GM12878 (cell line): Measurements from ENCODE around the gene PNPO. TPM values are rescaled to one million over a fixed set of nuclear protein-coding genes. Genes with fewer than 3 reads are reported as not detected.

Experiments used
- ATAC-seq: fragments of 200-7000 bp; cut with Tn5 transposase; 3 replicates; pipeline ENCODE4 v1.9.1; 2020; ENCODE audit warnings: mild to moderate bottlenecking, moderate library complexity
- BruUV-seq: library from RNA; stranded (reverse); fragments of 400-500 nt; replicated peaks from 2 replicates; lab custom pipeline; 2021; lab: Mats Ljungman, UMichigan
- CTCF ChIA-PET: fragments of 300-600 bp; sonication (Branson Sonifier 250); formaldehyde crosslinking; extraction: SDS; loops from one replicate; lab custom pipeline; 2021; ENCODE audit warnings: inconsistent platforms; lab: Yijun Ruan, JAX
- POLR2A ChIA-PET: fragments of 350-600 bp; formaldehyde crosslinking; extraction: SDS; loops from one replicate; lab custom pipeline; 2021; ENCODE audit warnings: inconsistent platforms; lab: Charles Lee
- RAD21 ChIA-PET: fragments of 300-600 bp; sonication (Branson Sonifier 250); formaldehyde crosslinking; loops from one replicate; lab custom pipeline; 2023; ENCODE audit warnings: antibody characterized with exemption; ENCODE audit not compliant: unreplicated experiment; lab: Charles Lee
- SMC1A ChIA-PET: fragments of 300-600 bp; sonication (Branson Sonifier 250); formaldehyde crosslinking; loops from one replicate; lab custom pipeline; 2023; ENCODE audit not compliant: unreplicated experiment, uncharacterized antibody; lab: Charles Lee
- DNase-seq: peaks from one replicate; pipeline ENCODE4 v3.0.0-alpha.2; 2011; ENCODE audit warnings: low read depth, low spot score
- FAIRE-seq: peaks from 3 replicates; lab custom pipeline; 2011; peaks lifted over from hg19 to GRCh38; lab: Jason Lieb, UNC
- H2AFZ ChIP-seq: 2 replicates; pipeline ENCODE4 v1.6.0; 2011; ENCODE audit warnings: low read depth, low read length, control low read depth; ENCODE audit not compliant: control insufficient read depth
- H3K27ac ChIP-seq: 2 replicates; pipeline ENCODE4 v1.5.1; 2011; ENCODE audit warnings: control low read depth; ENCODE audit not compliant: control insufficient read depth, insufficient read depth
- H3K27me3 ChIP-seq, 2 experiments: replicated peaks in 1 of 2; 2 replicates each; pipeline versions ENCODE4 v1.6.0 to v1.6.1; 2011; ENCODE audit warnings: low read length in 1 of 2; ENCODE audit not compliant: control insufficient read depth in 2 of 2, insufficient read depth in 2 of 2
- H3K36me3 ChIP-seq, 2 experiments: 2 replicates each; pipeline ENCODE4 v1.5.1; 2011; ENCODE audit warnings: low read length in 1 of 2; ENCODE audit not compliant: control insufficient read depth in 2 of 2, insufficient read depth in 2 of 2
- H3K4me1 ChIP-seq: 2 replicates; pipeline ENCODE4 v1.6.1; 2011; ENCODE audit warnings: mild to moderate bottlenecking, low read length, moderate library complexity, mixed read lengths; ENCODE audit not compliant: control insufficient read depth, insufficient read depth
- H3K4me2 ChIP-seq: 2 replicates; pipeline ENCODE4 v1.6.0; 2011; ENCODE audit warnings: control low read depth; ENCODE audit not compliant: control insufficient read depth, insufficient read depth
- H3K4me3 ChIP-seq: fragments of 200-600 bp; sonication (generic); 2 replicates; pipeline ENCODE4 v1.5.1; 2016
- H3K79me2 ChIP-seq: 2 replicates; pipeline ENCODE4 v1.6.0; 2011; ENCODE audit warnings: low read length; ENCODE audit not compliant: control insufficient read depth, insufficient read depth
- H3K9ac ChIP-seq: 2 replicates; pipeline ENCODE4 v1.8.0; 2011; ENCODE audit warnings: low read length, control low read depth, mixed read lengths; ENCODE audit not compliant: control insufficient read depth, insufficient read depth
- H3K9me3 ChIP-seq: replicated peaks from 3 replicates; pipeline ENCODE4 v1.5.1; 2011; ENCODE audit warnings: mild to moderate bottlenecking, low read length; ENCODE audit not compliant: control insufficient read depth, insufficient read depth
- H4K20me1 ChIP-seq: 2 replicates; pipeline ENCODE4 v1.6.0; 2011; ENCODE audit not compliant: control insufficient read depth, insufficient read depth
- ASH2L ChIP-seq: fragments of 300-600, 200-600 bp; sonication (generic); IDR thresholded peaks from 2 replicates; pipeline ENCODE4 v1.6.1; 2017; ENCODE audit warnings: low read depth, mild to moderate bottlenecking, borderline replicate concordance
- BRCA1 ChIP-seq: IDR thresholded peaks from 2 replicates; pipeline ENCODE4 v1.6.1; 2011; ENCODE audit warnings: low read depth, low read length, improper control_type of control experiment
- CREM ChIP-seq: IDR thresholded peaks from 2 replicates; pipeline ENCODE4 v1.6.1; 2014; ENCODE audit warnings: antibody characterized with exemption, low read depth
- CUX1 ChIP-seq: IDR thresholded peaks from 2 replicates; pipeline ENCODE4 v1.6.1; 2012; ENCODE audit warnings: improper control_type of control experiment, low read depth, low read length; ENCODE audit not compliant: insufficient replicate concordance
- EED ChIP-seq: sonication (generic); IDR thresholded peaks from 2 replicates; pipeline ENCODE4 v1.6.1; 2016; ENCODE audit warnings: antibody characterized with exemption, low read depth
- EGR1 ChIP-seq, 2 experiments: IDR thresholded peaks; 1 replicate in 1 of 2; 2 replicates in 1 of 2; pipeline ENCODE4 v1.6.1; 2011 to 2012; ENCODE audit warnings: low read depth in 2 of 2, low read length in 2 of 2, borderline replicate concordance in 1 of 2, mild to moderate bottlenecking in 1 of 2, moderate library complexity in 1 of 2
- MXI1 ChIP-seq: fragments of 150-350 bp; IDR thresholded peaks from 2 replicates; pipeline ENCODE4 v1.6.1; 2011; ENCODE audit warnings: low read depth, mild to moderate bottlenecking, inconsistent platforms, low read length, improper control_type of control experiment
- PAX8 ChIP-seq: fragments of 450-650 bp; IDR thresholded peaks from 2 replicates; pipeline ENCODE4 v1.6.1; 2017; ENCODE audit warnings: mild to moderate bottlenecking, moderate library complexity
- POLR2AphosphoS5 ChIP-seq: IDR thresholded peaks from 2 replicates; pipeline ENCODE4 v1.6.1; 2011; ENCODE audit warnings: mild to moderate bottlenecking, low read length, inconsistent platforms
- RELA ChIP-seq: fragments of 450-650 bp; IDR thresholded peaks from 2 replicates; pipeline ENCODE4 v1.8.0; 2014; ENCODE audit warnings: borderline replicate concordance; ENCODE audit not compliant: partially characterized antibody
- SMC3 ChIP-seq: IDR thresholded peaks from 2 replicates; pipeline ENCODE4 v1.6.1; 2011; ENCODE audit warnings: low read length, improper control_type of control experiment, borderline replicate concordance
- SREBF1 ChIP-seq: IDR thresholded peaks from 2 replicates; pipeline ENCODE4 v1.6.1; 2012; ENCODE audit warnings: mild to moderate bottlenecking, low read length
- TARDBP ChIP-seq: IDR thresholded peaks from 2 replicates; pipeline ENCODE4 v1.6.1; 2016; ENCODE audit warnings: borderline replicate concordance
- WGBS: methylation state at CpG from one replicate; pipeline ENCODE4 v1.1.6; 2016; ENCODE audit warnings: low lambda C conversion rate; ENCODE audit not compliant: insufficient replicate concordance, insufficient coverage; ENCODE audit errors: missing lambda C conversion rate; 5-methylcytosine and 5-hydroxymethylcytosine counted together
- in situ Hi-C: fragments of 300-500 bp; cut with MboI; formaldehyde crosslinking; loops from 9 replicates; pipeline ENCODE4 v1.14.3; 2018; ENCODE audit warnings: mixed read lengths
- intact Hi-C: fragments of 100-400 bp; cut with micrococcal nuclease; formaldehyde crosslinking; loops from one replicate; pipeline ENCODE4 v1.14.2; 2022; ENCODE audit not compliant: unreplicated experiment
- polyA plus RNA-seq, 11 experiments: library from polyadenylated mRNA; depleted of rRNA in 4 of 11; unstranded in 6 of 11; stranded (reverse) in 5 of 11; fragments of >200 nt; fragmentation: Nextera tagmentation in 4 of 11; fragmentation: Illumina TruSeq in 1 of 11; extraction: Ambion mirVana in 4 of 11; extraction: Trizol in 1 of 11; gene quantifications; 1 replicate in 1 of 11; 2 replicates in 10 of 11; pipeline versions ENCODE4 v1.2.1 to v1.2.3, GENCODE V29; 2011 to 2016; ENCODE audit warnings: inconsistent platforms in 2 of 11, missing spikeins in 2 of 11, low read depth in 1 of 11
- total RNA-seq, 4 experiments: library from RNA; depleted of rRNA in 3 of 4; stranded (reverse); fragments of >200 nt in 3 of 4; fragmentation: Illumina TruSeq in 1 of 4; extraction: Trizol in 1 of 4; gene quantifications; 2 replicates each; pipeline versions ENCODE4 v1.2.1 to v1.2.3, GENCODE V29; 2013 to 2021

The PNPO gene
- total and polyA plus RNA-seq, 10 of the 15 experiments (the other 5 are each of a cell fraction or from before 2014, with no cell fraction given), result 13.9 to 52.6 (median 37.3) TPM

DNA sequence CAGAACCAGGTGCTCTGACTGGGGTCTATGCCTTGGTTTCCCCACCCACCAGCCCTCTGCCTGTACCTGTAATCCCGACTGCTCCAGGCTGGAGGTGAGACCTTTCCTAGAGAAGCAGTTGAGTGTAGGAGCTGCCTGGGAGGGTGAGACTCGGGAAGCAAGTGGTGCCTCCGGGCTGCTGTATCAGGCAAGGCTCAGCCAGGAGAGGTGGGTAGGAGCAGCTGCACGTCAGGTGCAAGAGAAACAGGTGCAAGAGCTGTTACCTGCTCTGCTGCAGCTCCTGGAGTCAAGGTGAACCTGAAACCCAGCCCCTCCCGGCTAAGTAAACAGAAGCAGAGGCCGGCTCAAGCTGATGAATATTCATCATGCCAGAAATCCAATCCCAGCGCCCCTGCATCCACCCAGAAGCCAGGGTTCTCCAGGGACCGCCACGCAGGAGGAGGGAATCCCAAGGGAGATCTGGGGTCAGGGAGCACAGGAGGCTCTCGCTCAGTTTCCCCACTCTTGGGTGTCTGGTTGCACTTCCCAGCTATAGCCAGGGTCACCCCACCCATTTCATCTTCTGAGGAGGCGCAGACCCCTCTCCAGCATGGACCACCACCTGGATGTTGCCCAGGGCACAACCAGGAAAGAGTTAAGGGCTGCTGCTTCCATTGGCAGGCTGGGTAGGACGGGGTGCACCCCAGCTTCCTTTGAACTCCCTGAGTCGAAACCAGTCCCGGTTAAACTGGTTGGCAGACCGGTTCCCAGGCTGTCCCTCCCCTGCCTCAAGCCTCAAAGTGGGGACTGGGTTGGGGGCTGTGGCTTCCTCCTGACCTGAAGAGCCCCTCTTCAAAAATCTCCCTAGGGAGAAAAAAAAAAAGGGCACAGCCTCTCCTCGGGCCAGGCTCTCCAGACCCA lies 16.5 kb downstream of the PNPO start, which contains the start of gene PRR15L:
Gene PRR15L (minus strand): TSS at position 293 of the 900 bp plus-strand sequence. CDS start 4,649 bp downstream, outside the sequence.
- no peak for DNase-seq

More for the DNA sequence above, 16.5 kb downstream of the PNPO start, which contains the start of gene PRR15L:
- ChIA-PET SMC1A (interaction anchor here (1.8 kb wide), 1 partner anchor 12 kb away, joined by 5 read pairs; the partner anchor contains the start of gene CDK5RAP3), POLR2A (interaction anchor here (0.6 to 2.0 kb wide), 3 partner anchors 11 to 60 kb away, joined by 3 to 5 read pairs (median 3); partner anchors contain the start of gene CDK5RAP3), CTCF (interaction anchor here (1.0 to 18.1 kb wide), 4 partner anchors 11 to 58 kb away, joined by 3 to 419 read pairs (median 78); partner anchors contain the start of genes CDK5RAP3 and PNPO), RAD21 (interaction anchor here (0.9 to 2.6 kb wide), 3 partner anchors 13 to 60 kb away, joined by 4 to 9 read pairs (median 8); partner anchors contain the start of gene CDK5RAP3)
- H2AFZ ChIP-seq, result no peak within 1 kb of the TSS
- H3K4me3 ChIP-seq, result no peak within 1 kb of the TSS
- H3K4me2 ChIP-seq, result no peak within 1 kb of the TSS
- no peak within 1 kb of the TSS for H3K27ac ChIP-seq
- in situ Hi-C loops, result no loop called here
- WGBS, result 52% methylated on average over 16 of the region's 16 CpGs
- H3K36me3 ChIP-seq, result no peaks in the 10 kb centered on the region
- BruUV-seq, result no TSS peak
- FAIRE-seq, result no peak
- intact Hi-C loops, result no loop called here
- no peaks in the 10 kb centered on the region for H3K27me3 ChIP-seq
- H3K4me1 ChIP-seq, result no peaks in the 10 kb centered on the region
- no peak within 1 kb of the TSS for H3K9ac ChIP-seq
- no peaks in the 10 kb centered on the region for H4K20me1 ChIP-seq
- ATAC-seq, result no peak
- no peaks in the 10 kb centered on the region for H3K79me2 ChIP-seq
- TF ChIP-seq CREM, result no peak
- TF ChIP-seq CUX1, result no peak
- no peak for TF ChIP-seq BRCA1
- no peak for TF ChIP-seq SMC3
- no peak for TF ChIP-seq SREBF1
- TF ChIP-seq POLR2AphosphoS5, result no peak
- no peak for TF ChIP-seq MXI1
- TF ChIP-seq RELA, result no peak
- TF ChIP-seq TARDBP, result no peak
- TF ChIP-seq PAX8, result no peak
- no peak for TF ChIP-seq ASH2L
- TF ChIP-seq EGR1 (IDR thresholded peaks at IDR 0.05; ENCODE audit: borderline replicate concordance in 1 of 2, low read depth in 2 of 2, low read length in 2 of 2), result no peak
- no peak for TF ChIP-seq EED
- TF ChIP-seq, all 136 proteins: peak for 0
- H3K9me3 ChIP-seq, result no peaks in the 10 kb centered on the region
